H7 (cell line): ENCODE results near the gene TMCC1. TPM values are rescaled to one million over a fixed set of nuclear protein-coding genes. Genes with fewer than 3 reads are reported as not detected.

Experiments used
- DNase-seq: peaks from one replicate; pipeline ENCODE4 v3.0.0; 2012
- H3K27me3 ChIP-seq: 2 replicates; pipeline ENCODE4 v1.6.0; 2011; ENCODE audit warnings: mild to moderate bottlenecking, low read length; ENCODE audit not compliant: control insufficient read depth, insufficient read depth
- H3K36me3 ChIP-seq: replicated peaks from 2 replicates; pipeline ENCODE4 v1.5.1; 2011; ENCODE audit warnings: low read length; ENCODE audit not compliant: control insufficient read depth, insufficient read depth
- H3K4me3 ChIP-seq: 2 replicates; pipeline ENCODE4 v1.5.1; 2011; ENCODE audit warnings: low read depth, mild to moderate bottlenecking, control low read depth, low read length, moderate library complexity; ENCODE audit not compliant: insufficient read depth
- total RNA-seq: library from RNA; depleted of rRNA; stranded (reverse); fragments of >200 nt; shearing (Covaris generic); gene quantifications from 2 replicates; pipeline ENCODE4 v1.2.3, GENCODE V29; 2014

Gene TMCC1
- total RNA-seq, 1 experiment from 2014 or later: 24.5 TPM

GRCh38 chr3:129627350-129628168 lies 266.0 kb downstream of the TMCC1 start:
- peak overlapping the region; percentile 74 for H3K4me3 ChIP-seq

GRCh38 chr3:129626744-129627349 lies 266.7 kb downstream of the TMCC1 start:
- peak overlapping the region; percentile 74 for H3K4me3 ChIP-seq
- peak; percentile 98 for DNase-seq
- no peaks in the 10 kb centered on the region for H3K36me3 ChIP-seq
- H3K27me3 ChIP-seq: no peaks in the 10 kb centered on the region

More at GRCh38 chr3:129627350-129628168, 266.0 kb downstream of the TMCC1 start:
- Histone ChIP-seq H3K36me3 (no peaks in the 10 kb centered on the region), H3K27me3 (no peaks in the 10 kb centered on the region)
- DNase-seq: peak; percentile 95

GRCh38 chr3:129625072-129625874 lies 268.2 kb downstream of the TMCC1 start:
- no peaks in the 10 kb centered on the region for H3K36me3 ChIP-seq
- H3K27me3 ChIP-seq: no peaks in the 10 kb centered on the region
- DNase-seq: peak; percentile 87
- no peak overlapping the region for H3K4me3 ChIP-seq

GRCh38 chr3:129624347-129625071 lies 269.0 kb downstream of the TMCC1 start:
- DNase-seq: no peak
- no peak overlapping the region for H3K4me3 ChIP-seq
- no peaks in the 10 kb centered on the region for H3K36me3 ChIP-seq
- H3K27me3 ChIP-seq: no peaks in the 10 kb centered on the region

GRCh38 chr3:129623447-129624118 lies 269.9 kb downstream of the TMCC1 start:
- H3K27me3 ChIP-seq: no peaks in the 10 kb centered on the region
- DNase-seq: peak; percentile 75
- H3K36me3 ChIP-seq: no peaks in the 10 kb centered on the region
- H3K4me3 ChIP-seq: no peak overlapping the region

DNA sequence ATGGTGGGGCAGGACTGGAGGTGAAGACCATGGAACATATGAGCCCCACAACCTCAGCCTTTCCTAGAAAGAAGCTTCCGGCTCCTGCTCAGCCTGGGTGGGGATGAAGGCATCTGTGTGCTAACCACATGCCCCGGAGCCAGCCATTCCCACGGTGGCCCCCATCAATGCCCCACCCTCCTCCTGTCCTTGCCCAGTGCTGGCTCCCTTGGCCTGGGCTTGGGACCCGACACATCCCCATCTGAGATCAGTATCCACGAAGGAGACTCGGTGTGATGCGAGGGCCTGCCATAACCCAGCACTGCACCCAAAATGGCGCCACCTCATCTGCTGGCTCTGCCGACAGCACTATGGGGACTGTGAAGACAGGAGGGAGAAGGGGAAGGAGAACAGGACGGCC lies 270.6 kb downstream of the TMCC1 start:
- no peak overlapping the region for H3K4me3 ChIP-seq
- no peaks in the 10 kb centered on the region for H3K36me3 ChIP-seq
- DNase-seq: peak; percentile 40
- no peaks in the 10 kb centered on the region for H3K27me3 ChIP-seq

DNA sequence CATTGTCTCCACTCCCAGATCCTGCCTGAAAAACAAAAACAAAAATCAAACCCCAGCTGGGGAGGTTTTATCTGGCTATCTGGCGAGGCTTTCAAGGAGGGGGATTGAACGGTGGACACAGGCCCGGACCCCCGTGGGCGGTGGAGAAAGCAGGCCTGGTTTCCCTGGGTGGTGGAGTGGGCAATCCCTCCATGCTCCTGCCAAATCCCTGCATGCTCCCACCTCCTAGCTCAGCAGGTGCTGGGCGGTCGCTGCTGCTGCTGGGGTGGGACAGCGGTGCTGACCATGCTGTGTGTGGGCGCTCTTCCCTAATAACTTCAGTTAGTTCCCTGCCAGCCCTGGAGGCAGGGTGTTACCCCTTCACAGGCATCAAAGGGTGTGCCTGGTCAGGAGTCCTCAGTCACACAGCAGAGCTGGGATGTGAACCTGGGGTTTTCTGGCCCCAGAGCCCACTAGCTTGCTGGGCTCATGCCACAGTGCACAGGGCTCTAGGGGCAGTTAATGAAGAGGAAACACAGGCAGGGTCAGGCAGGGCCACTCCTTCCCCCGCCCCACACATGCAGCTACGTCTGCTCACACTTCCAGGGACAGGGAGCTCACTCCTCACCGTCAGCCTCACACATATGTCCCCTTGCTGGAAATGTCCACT lies 271.2 kb downstream of the TMCC1 start:
- Histone ChIP-seq H3K36me3 (no peaks in the 10 kb centered on the region), H3K4me3 (no peak overlapping the region), H3K27me3 (no peaks in the 10 kb centered on the region)
- peak; percentile 51 for DNase-seq

GRCh38 chr3:129621626-129622225 lies 271.8 kb downstream of the TMCC1 start:
- Histone ChIP-seq H3K27me3 (no peaks in the 10 kb centered on the region), H3K4me3 (no peak overlapping the region)
- peak; percentile 75 for DNase-seq

GRCh38 chr3:129620828-129621559 lies 272.5 kb downstream of the TMCC1 start:
- Histone ChIP-seq H3K36me3 (no peaks in the 10 kb centered on the region), H3K27me3 (no peaks in the 10 kb centered on the region), H3K4me3 (no peak overlapping the region)
- DNase-seq: peak; percentile 60

More at GRCh38 chr3:129621626-129622225, 271.8 kb downstream of the TMCC1 start:
- no peaks in the 10 kb centered on the region for H3K36me3 ChIP-seq

DNA sequence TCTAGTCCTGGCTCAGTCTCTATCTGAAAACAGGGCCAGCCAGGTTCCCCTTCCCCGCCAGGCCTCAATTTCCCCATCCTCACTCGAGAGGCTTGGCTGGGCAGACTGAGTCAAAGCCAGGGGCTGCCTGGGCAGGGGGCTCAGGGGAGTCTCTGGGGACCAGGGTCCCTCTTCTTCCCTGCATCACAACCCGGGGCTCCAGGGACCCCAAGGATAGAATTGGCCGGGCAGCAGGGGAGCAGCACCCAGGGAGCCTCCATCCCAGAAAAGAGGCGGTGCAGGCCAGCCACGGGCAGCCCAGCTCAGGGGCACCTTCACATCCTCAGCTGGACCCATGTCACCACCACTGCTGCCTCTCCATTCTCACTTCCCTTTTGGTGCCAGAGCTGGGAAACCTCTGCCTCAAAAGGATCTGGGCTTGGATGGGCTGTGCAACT lies 273.8 kb downstream of the TMCC1 start:
- DNase-seq: no peak
- H3K4me3 ChIP-seq: no peak overlapping the region
- no peaks in the 10 kb centered on the region for H3K27me3 ChIP-seq
- H3K36me3 ChIP-seq: no peaks in the 10 kb centered on the region

DNA sequence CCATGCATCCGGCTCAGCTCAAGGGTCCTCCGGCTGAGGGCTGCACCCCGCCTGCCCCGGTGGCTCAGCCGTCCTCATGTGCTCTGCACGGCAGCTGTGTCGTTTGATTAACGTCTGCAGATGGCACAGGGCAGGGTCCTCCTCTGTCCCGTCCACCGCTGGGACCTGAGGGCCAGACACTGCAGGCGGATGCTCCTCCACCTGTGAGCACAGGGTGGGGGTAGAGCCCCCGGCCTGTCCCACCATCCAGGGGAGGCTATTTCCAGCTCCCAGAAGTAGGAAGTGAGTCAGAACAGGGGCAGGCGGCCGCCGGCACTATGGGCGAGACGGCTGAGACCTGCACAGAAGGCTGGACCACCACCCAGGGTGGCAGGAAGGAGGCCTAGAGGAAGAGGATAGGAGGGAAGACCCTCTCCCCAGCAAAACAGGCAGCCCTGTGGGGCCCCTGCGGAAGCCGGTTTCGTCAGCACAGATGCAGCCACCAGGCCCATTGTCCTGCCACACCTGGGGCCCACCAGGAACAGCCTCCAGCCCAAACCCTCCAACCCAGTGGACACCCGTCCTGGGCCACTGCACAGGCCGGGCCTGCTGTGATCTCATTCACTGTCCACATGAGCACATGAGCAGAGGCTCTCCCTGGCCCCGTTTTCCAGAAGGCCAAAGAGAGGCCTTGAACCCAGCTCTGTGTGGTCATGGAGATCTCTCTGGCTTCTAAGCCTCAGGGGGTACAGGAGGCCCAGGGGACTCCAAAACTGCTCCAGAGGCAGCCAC lies 274.4 kb downstream of the TMCC1 start:
- Histone ChIP-seq H3K27me3 (no peaks in the 10 kb centered on the region), H3K36me3 (no peaks in the 10 kb centered on the region), H3K4me3 (no peak overlapping the region)
- no peak for DNase-seq

DNA sequence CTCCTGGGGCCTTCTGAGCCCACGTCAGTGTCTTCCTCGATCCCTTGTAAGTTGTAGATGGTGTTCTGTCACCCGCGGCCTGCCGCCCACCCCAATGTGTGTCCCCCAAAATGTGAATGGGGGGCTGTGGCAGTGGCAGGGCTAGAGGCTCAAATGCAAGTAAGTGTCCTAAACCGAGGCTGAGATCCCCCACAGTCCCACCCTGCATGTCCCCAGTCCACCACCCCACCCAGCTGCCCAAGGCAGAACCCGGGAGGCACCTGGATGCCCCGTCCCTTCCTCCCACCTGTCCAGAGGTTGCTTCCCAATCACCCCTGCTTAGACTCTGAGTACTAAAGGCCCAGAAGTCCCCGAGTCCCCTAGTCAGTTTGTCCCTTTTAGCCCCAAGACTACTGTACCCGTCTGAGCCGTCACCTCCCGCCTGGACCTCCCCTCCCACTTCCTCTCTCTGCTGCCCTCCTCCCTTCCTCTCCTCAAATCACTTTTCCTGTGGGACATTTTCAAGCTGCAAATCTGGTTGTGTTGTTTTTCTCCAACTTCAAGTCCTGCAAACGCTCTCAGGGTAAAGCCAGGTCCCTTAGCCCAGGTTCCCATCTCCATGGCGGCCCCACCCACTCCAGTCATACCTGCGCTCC lies 275.2 kb downstream of the TMCC1 start:
- Histone ChIP-seq H3K27me3 (no peaks in the 10 kb centered on the region), H3K36me3 (no peaks in the 10 kb centered on the region), H3K4me3 (no peak overlapping the region)
- DNase-seq: no peak
